Astrocyte (in vitro differentiated cells and primary cell): ENCODE results near the gene USP17L29. TPM values are rescaled to one million over a fixed set of nuclear protein-coding genes. Genes with fewer than 3 reads are reported as not detected.
"Not testable (repeated sequence)": the region's sequence is repeated elsewhere in the genome, so short reads cannot be mapped to it uniquely, and the experiment has no call there.

Experiments
- DNase-seq: peaks from one replicate; pipeline ENCODE4 v3.0.0-alpha.2; 2010; ENCODE audit warnings: low read depth
- FAIRE-seq: peaks from 2 replicates; lab custom pipeline; 2011; peaks lifted over from hg19 to GRCh38; lab: Jason Lieb, UNC
- H2AFZ ChIP-seq: 2 replicates; pipeline ENCODE4 v1.6.0; 2012; ENCODE audit warnings: low read depth, low read length, inconsistent platforms
- H3K27ac ChIP-seq: 2 replicates; pipeline ENCODE4 v1.5.1; 2011; ENCODE audit warnings: low read depth, low read length, inconsistent platforms
- H3K27me3 ChIP-seq: 2 replicates; pipeline ENCODE4 v1.6.0; 2011; ENCODE audit warnings: low read length, inconsistent platforms; ENCODE audit not compliant: insufficient read depth
- H3K36me3 ChIP-seq: 2 replicates; pipeline ENCODE4 v1.5.1; 2011; ENCODE audit warnings: low read length, inconsistent platforms; ENCODE audit not compliant: insufficient read depth
- H3K4me1 ChIP-seq: 2 replicates; pipeline ENCODE4 v1.5.1; 2011; ENCODE audit warnings: low read length, inconsistent platforms; ENCODE audit not compliant: insufficient read depth
- H3K4me2 ChIP-seq: 2 replicates; pipeline ENCODE4 v1.6.0; 2012; ENCODE audit warnings: low read length, inconsistent platforms
- H3K4me3 ChIP-seq: 2 replicates; pipeline ENCODE4 v1.5.1; 2011; ENCODE audit warnings: low read depth, mild to moderate bottlenecking, low read length, inconsistent platforms; ENCODE audit not compliant: insufficient read depth
- H3K79me2 ChIP-seq: 2 replicates; pipeline ENCODE4 v1.6.0; 2012; ENCODE audit warnings: mild to moderate bottlenecking, low read length, inconsistent platforms; ENCODE audit not compliant: insufficient read depth
- H3K9ac ChIP-seq: 2 replicates; pipeline ENCODE4 v1.6.0; 2012; ENCODE audit warnings: mild to moderate bottlenecking, low read length, inconsistent platforms
- H3K9me3 ChIP-seq: 2 replicates; pipeline ENCODE4 v1.5.1; 2012; ENCODE audit warnings: low read depth, mild to moderate bottlenecking, low read length, inconsistent platforms; ENCODE audit not compliant: insufficient read depth
- H4K20me1 ChIP-seq: 2 replicates; pipeline ENCODE4 v1.6.0; 2012; ENCODE audit warnings: low read length, inconsistent platforms; ENCODE audit not compliant: insufficient read depth
- H3K27ac Mint-ChIP-seq: one replicate; pipeline ENCODE4 v1.8.0; 2021; ENCODE audit warnings: mild to moderate bottlenecking, mixed read lengths; ENCODE audit not compliant: unreplicated experiment
- H3K27me3 Mint-ChIP-seq: one replicate; pipeline ENCODE4 v1.8.0; 2021; ENCODE audit warnings: low read depth, mixed read lengths; ENCODE audit not compliant: unreplicated experiment
- H3K36me3 Mint-ChIP-seq: one replicate; pipeline ENCODE4 v1.8.0; 2021; ENCODE audit warnings: low read depth, mixed read lengths; ENCODE audit not compliant: unreplicated experiment
- H3K4me1 Mint-ChIP-seq: one replicate; pipeline ENCODE4 v1.8.0; 2021; ENCODE audit warnings: low read depth, mixed read lengths; ENCODE audit not compliant: unreplicated experiment
- H3K4me3 Mint-ChIP-seq: one replicate; pipeline ENCODE4 v1.8.0; 2021; ENCODE audit warnings: mild to moderate bottlenecking, moderate library complexity, mixed read lengths; ENCODE audit not compliant: unreplicated experiment
- H3K9me3 Mint-ChIP-seq: one replicate; pipeline ENCODE4 v1.8.0; 2021; ENCODE audit warnings: mild to moderate bottlenecking, mixed read lengths; ENCODE audit not compliant: unreplicated experiment
- EZH2 ChIP-seq: IDR thresholded peaks from 2 replicates; pipeline ENCODE4 v1.6.1; 2012; ENCODE audit warnings: mild to moderate bottlenecking, low read length, inconsistent platforms; ENCODE audit not compliant: insufficient read depth
- total RNA-seq: library from RNA; stranded (reverse); gene quantifications from 2 replicates; pipeline ENCODE4 v1.2.1, GENCODE V29; 2021
- TF ChIP-seq, protein P1 (sequence below): IDR thresholded peaks from 2 replicates; pipeline ENCODE4 v1.5.1; 2011; ENCODE audit warnings: low read depth, mild to moderate bottlenecking, inconsistent platforms, low read length, moderate library complexity; ENCODE audit not compliant: insufficient read depth

Gene USP17L29
- total RNA-seq, 1 donor from 2014 or later: not detected

DNA sequence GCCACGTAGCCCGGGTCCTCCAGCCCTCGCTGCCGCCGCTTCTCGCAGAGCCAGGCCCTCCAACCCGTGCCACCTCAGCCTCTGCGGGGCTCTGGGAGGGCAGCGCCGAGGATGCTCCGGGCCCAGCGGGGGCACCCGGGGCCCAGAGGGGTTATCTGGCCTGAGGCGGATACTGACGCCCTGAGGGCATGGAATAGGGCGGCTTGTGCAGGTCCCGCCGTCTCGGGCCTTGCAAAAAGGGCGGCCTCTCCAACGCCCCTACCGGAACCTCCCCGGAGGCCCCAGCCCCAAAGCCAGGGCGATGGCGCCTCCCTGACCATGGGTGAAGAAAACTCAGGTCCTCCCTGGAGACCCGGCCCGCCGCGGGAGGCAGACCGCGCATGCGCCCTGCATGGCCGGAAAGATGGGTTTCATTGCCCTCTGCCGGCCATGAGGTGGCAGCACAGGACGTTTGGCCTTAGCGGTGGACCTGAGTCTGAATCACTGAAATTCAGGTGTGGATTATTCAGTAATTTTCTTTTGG, 27.6 kb downstream of the USP17L29 start:
- not testable (repeated sequence) for H3K27me3 ChIP-seq, FAIRE-seq, H3K36me3 ChIP-seq, H3K79me2 ChIP-seq, H3K9me3 Mint-ChIP-seq, H3K9ac ChIP-seq, H3K4me3 ChIP-seq, DNase-seq, H3K27ac Mint-ChIP-seq, H3K9me3 ChIP-seq, H3K4me1 ChIP-seq, H3K27me3 Mint-ChIP-seq, H3K36me3 Mint-ChIP-seq, H3K4me3 Mint-ChIP-seq, H3K27ac ChIP-seq, H4K20me1 ChIP-seq, H3K4me1 Mint-ChIP-seq
- Histone ChIP-seq H3K4me2 (peak overlapping the region; percentile 59), H2AFZ (peak overlapping the region; percentile 41)

DNA sequence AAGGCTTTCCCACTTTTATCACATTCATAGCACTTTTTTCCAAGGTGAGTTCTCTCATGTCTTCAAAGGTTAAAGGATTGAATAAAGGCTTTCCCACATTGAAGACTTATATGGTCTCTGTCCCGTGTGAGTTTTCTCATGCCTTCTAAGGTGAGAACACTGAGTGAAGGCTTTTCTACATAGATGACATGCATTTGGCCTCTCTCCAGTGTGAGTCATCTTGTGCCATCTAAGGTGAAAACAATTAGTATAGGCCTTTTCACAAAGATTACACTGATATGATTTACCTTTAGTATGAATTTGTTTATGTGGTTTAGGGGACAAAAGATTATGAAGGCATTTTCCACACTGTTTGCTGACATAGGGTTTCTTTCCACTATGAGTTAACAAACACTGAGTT, 30.7 kb downstream of the USP17L29 start:
- Histone ChIP-seq H4K20me1 (no peaks in the 10 kb centered on the region), H2AFZ (no peak overlapping the region), H3K27me3 (no peaks in the 10 kb centered on the region), H3K27ac (no peak overlapping the region), H3K79me2 (no peaks in the 10 kb centered on the region), H3K9ac (no peak overlapping the region), H3K4me1 (no peaks in the 10 kb centered on the region), H3K4me3 (no peak overlapping the region), H3K4me2 (no peak overlapping the region), H3K36me3 (no peaks in the 10 kb centered on the region), H3K9me3 (no peaks in the 10 kb centered on the region)
- H3K9me3 Mint-ChIP-seq: no peaks in the 10 kb centered on the region
- FAIRE-seq (no peak), DNase-seq (no peak)
- H3K27me3 Mint-ChIP-seq: peaks cover 5% of the 10 kb centered on the region
- no peaks in the 10 kb centered on the region for H3K36me3 Mint-ChIP-seq
- peaks cover 3% of the 10 kb centered on the region for H3K4me1 Mint-ChIP-seq
- H3K27ac Mint-ChIP-seq: no peak overlapping the region
- no peak for TF ChIP-seq EZH2
- TF ChIP-seq, protein P1, sequence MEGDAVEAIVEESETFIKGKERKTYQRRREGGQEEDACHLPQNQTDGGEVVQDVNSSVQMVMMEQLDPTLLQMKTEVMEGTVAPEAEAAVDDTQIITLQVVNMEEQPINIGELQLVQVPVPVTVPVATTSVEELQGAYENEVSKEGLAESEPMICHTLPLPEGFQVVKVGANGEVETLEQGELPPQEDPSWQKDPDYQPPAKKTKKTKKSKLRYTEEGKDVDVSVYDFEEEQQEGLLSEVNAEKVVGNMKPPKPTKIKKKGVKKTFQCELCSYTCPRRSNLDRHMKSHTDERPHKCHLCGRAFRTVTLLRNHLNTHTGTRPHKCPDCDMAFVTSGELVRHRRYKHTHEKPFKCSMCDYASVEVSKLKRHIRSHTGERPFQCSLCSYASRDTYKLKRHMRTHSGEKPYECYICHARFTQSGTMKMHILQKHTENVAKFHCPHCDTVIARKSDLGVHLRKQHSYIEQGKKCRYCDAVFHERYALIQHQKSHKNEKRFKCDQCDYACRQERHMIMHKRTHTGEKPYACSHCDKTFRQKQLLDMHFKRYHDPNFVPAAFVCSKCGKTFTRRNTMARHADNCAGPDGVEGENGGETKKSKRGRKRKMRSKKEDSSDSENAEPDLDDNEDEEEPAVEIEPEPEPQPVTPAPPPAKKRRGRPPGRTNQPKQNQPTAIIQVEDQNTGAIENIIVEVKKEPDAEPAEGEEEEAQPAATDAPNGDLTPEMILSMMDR: no peak
- no peak overlapping the region for H3K4me3 Mint-ChIP-seq

GRCh38 chr4:9389001-9389400, 35.6 kb downstream of the USP17L29 start:
- not testable (repeated sequence) for H3K27me3 Mint-ChIP-seq, H3K27ac ChIP-seq, H3K27ac Mint-ChIP-seq, H3K4me1 ChIP-seq, H3K9me3 Mint-ChIP-seq, H3K9ac ChIP-seq, H3K36me3 ChIP-seq, H3K79me2 ChIP-seq, H4K20me1 ChIP-seq, DNase-seq, H3K4me2 ChIP-seq, H3K9me3 ChIP-seq, H3K4me3 Mint-ChIP-seq, H3K27me3 ChIP-seq, FAIRE-seq, H3K4me1 Mint-ChIP-seq, H3K36me3 Mint-ChIP-seq, H2AFZ ChIP-seq, H3K4me3 ChIP-seq

Other genes starting within 250 kb of the USP17L29 start
- gene FAM90A26, start 183.2 kb upstream of the USP17L29 start, total RNA-seq: not detected in 2 replicates
- not detected in 2 replicates for gene USP17L10, start 143.0 kb upstream of the USP17L29 start, total RNA-seq
- gene USP17L11, start 138.2 kb upstream of the USP17L29 start, total RNA-seq: not detected in 2 replicates
- gene USP17L12, start 133.5 kb upstream of the USP17L29 start, total RNA-seq: not detected in 2 replicates
- gene USP17L13, start 128.7 kb upstream of the USP17L29 start, total RNA-seq: not detected in 2 replicates
- gene USP17L15, start 119.3 kb upstream of the USP17L29 start, total RNA-seq: not detected in 2 replicates
- not detected in 2 replicates for gene USP17L17, start 109.8 kb upstream of the USP17L29 start, total RNA-seq
- gene USP17L18, start 105.0 kb upstream of the USP17L29 start, total RNA-seq: not detected in 2 replicates
- gene USP17L19, start 100.3 kb upstream of the USP17L29 start, total RNA-seq: not detected in 2 replicates
- gene USP17L20, start 95.5 kb upstream of the USP17L29 start, total RNA-seq: not detected in 2 replicates
- not detected in 2 replicates for gene USP17L21, start 90.8 kb upstream of the USP17L29 start, total RNA-seq
- gene USP17L22, start 86.0 kb upstream of the USP17L29 start, total RNA-seq: not detected in 2 replicates
- not detected in 2 replicates for gene USP17L24, start 28.5 kb upstream of the USP17L29 start, total RNA-seq
- not detected in 2 replicates for gene USP17L25, start 23.7 kb upstream of the USP17L29 start, total RNA-seq
- not detected in 2 replicates for gene USP17L26, start 19.0 kb upstream of the USP17L29 start, total RNA-seq
- not detected in 2 replicates for gene USP17L5, start 14.2 kb upstream of the USP17L29 start, total RNA-seq
- gene USP17L27, start 9.5 kb upstream of the USP17L29 start, total RNA-seq: not detected in 2 replicates
- not detected in 2 replicates for gene USP17L28, start 4.7 kb upstream of the USP17L29 start, total RNA-seq
- not detected in 2 replicates for gene USP17L30, start 9.5 kb downstream of the USP17L29 start, total RNA-seq
- not detected in 2 replicates for gene DEFB131A, start 90.8 kb downstream of the USP17L29 start, total RNA-seq